ENCODE data around the gene KMT2E.

DNA sequence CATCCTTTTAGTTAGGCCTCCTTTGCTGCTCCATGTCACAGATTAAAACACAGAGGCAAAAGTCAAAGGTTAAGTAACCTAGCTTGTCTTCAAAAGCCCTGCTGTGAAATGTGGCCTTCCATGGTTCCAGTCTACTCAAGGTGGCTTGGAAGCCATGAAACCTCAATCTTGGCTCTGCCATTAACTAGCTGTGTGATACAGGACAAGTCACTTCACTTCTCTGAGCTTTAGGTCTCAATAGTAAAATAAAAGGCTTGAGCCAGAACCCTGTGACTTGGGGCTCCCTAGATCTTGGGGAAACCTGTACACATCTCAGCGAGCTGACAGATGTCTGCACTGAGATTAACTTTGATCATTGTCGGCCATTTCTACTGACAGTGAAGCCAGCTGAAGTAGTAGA lies 48.0 kb upstream of the KMT2E start:
- no peak for TF ChIP-seq EZH2phosphoT487 (IDR thresholded peaks at IDR 0.05; ENCODE audit: borderline replicate concordance, low read depth, low read length)
- TF ChIP-seq, protein P1, sequence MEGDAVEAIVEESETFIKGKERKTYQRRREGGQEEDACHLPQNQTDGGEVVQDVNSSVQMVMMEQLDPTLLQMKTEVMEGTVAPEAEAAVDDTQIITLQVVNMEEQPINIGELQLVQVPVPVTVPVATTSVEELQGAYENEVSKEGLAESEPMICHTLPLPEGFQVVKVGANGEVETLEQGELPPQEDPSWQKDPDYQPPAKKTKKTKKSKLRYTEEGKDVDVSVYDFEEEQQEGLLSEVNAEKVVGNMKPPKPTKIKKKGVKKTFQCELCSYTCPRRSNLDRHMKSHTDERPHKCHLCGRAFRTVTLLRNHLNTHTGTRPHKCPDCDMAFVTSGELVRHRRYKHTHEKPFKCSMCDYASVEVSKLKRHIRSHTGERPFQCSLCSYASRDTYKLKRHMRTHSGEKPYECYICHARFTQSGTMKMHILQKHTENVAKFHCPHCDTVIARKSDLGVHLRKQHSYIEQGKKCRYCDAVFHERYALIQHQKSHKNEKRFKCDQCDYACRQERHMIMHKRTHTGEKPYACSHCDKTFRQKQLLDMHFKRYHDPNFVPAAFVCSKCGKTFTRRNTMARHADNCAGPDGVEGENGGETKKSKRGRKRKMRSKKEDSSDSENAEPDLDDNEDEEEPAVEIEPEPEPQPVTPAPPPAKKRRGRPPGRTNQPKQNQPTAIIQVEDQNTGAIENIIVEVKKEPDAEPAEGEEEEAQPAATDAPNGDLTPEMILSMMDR (conservative IDR thresholded peaks at IDR 0.05; ENCODE audit: low read length), result no peak
